Muscle of arm (tissue), 12 donors: ENCODE measurements around the gene PRDM11. TPM values are rescaled to one million over a fixed set of nuclear protein-coding genes. Genes with fewer than 3 reads are reported as not detected.

ENCODE experiments used
- DNase-seq: peaks from one replicate; pipeline ENCODE4 v3.0.0-alpha.2; 2013
- polyA plus RNA-seq, 12 donors: library from polyadenylated mRNA; unstranded; fragments of 120-200 nt; gene quantifications; one replicate each; pipeline ENCODE4 v1.2.1, GENCODE V29; 2013; ENCODE audit not compliant: insufficient read length in 12 of 12

Gene PRDM11
- polyA plus RNA-seq, 12 donors: 15.7 to 35.3 (median 22.1) TPM; not detected in 1

GRCh38 chr11:45141171-45141570 is 5.3 kb upstream of the PRDM11 start:
- DNase-seq: no peak

DNA sequence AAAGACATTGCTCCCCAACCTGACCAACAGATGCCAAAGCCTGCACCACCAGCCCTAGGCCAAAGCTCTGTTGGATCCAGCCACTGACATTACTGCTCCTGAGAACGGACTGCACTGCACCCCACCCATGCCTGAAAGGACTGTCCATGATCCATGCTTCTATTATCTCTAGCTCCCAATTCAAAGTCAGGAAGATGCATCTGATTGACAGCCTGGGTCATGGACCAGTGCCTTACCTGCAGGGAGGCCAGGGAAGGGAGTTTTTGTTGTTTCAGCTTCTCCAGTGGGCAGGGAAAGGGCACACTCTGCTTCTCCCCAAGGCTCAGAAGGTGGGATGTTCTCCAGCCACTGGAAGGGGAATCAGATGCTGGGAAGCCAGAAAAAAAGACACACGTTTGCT is 4.8 kb upstream of the PRDM11 start:
- no peak for DNase-seq

DNA sequence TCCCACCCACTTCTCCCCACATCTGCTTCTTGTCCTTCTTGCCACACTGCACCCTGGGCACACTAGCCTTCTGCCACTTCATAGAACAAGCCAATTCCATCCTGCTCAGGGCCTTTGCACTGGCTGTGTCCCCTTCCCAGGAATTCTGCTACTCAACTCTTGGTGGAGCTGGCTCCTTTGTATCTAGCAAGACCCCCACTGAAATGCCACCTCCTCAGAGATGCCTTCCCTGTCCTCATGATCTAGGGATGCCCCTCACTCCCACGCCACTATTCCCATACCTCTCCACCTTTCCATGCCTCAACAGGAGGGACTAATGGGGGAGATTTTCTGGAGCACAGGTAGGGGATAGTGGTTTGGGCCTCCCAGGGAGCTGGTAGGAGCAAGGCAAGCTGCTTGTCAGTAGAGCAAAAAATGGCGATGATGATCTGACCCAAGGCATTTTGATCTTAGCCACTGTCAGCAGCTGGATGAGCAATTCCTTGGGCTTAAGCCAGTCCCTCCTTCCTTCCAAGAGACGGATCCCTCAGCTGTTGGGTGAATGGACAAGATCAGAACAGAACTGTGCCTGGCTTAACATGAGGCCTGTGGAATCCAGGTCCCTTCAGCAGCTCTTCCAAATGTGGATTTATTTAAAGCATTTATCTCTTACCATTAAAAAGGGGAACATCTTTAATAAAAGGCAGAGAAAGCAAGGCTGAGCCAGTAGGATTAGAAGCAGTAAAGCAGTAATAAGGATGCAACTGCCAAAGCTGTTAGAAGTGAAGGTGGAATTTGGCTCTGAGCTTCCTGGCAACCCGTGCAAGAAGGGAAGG is 4.0 kb upstream of the PRDM11 start:
- DNase-seq: peak; percentile 58

DNA sequence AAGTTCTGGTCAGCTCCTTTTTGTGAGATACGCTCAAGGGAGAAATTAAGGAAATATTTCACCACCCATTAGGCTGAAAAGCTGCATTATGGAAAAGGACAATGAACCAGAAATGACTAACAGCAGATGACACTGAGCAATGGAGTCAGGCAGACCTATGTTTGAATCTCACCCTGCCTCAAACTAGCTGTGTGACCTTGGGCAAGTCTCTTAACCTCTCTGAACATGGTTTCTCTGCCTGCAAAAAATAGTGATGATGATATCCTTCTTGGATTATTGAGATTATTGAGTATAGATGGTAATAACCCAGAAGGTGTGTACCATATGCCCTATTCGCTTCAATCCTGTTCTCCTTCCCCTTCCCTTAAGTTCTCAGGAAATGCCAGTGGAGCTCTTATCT is 2.9 kb upstream of the PRDM11 start:
- no peak for DNase-seq

GRCh38 chr11:45144126-45145082 is 2.0 kb upstream of the PRDM11 start:
- DNase-seq: no peak

- no peak for DNase-seq
Observed at GRCh38 chr11:45145083-45145378, 1.4 kb upstream of the PRDM11 start.

DNA sequence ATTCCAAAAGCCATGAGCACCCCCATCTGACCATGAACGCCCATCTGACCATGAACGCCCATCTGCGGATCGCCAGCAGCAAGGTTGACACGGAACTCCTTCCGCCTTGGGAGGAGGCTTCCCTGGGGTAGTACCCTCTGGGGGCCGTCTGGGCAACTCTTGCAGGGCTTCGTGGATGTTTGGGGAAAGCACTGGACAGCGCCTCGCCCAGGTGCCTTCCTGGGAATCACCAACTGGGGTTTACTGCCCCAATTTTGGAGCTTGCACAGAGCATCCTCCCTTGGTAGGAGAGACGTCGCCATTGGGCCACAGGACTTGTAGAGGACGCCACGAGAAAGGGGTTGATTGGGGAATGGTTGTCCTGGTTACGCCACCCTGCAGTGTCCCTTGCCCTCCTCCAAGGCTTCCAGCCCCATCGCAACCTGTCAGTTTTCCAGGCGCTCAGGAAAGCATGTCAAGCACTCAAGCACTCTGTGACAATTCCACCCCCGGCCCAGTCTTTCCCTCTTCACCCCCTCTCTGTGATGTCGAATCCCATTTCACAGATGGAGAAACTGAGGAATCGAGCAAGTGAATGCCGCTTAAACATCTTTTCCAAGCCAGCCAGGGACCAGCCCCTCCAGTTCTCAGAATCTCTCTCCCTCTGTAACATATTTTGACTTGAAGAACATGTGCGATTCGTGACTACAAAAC is 914 bp upstream of the PRDM11 start:
- DNase-seq: no peak

- peak; percentile 95 for DNase-seq
Observed at GRCh38 chr11:45147017-45147728, 734 bp downstream of the PRDM11 start.

DNA sequence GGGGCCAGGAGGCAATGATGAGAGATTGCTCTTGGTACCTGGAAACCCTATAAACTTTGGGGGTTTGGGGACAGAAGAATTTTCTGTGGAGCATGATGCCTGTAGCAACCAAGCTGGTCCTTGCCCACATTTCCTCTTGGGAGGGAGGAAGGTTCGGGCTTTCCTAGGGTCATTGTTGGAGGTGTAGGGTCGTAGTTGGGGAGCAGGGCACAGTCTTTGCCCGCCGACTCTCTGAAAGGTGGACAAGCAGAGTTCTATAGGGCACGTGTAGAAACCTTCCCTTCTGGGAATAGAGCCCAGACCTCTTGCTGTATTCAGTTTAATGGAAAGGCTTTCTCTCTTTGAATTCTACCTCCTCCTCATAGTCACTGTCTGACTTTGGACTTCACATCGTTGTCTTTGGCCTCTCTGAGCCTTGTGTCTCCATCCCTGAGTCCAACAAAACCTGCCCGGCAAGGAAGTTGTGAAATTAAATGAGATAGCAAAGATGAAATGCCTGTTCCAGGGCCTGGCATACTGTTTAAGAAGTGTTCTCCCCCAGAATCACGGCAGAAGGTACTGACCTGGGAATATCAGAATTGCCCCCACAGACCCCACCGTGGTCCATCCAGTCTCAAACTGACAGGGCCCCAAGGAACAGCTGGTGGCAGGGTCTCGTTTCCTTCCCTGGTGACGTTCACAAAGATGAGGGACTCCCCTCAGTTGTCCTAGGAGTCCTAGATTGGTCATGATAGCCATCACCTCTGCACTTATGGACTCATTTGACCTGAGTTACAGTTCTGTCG is 1.6 kb downstream of the PRDM11 start:
- no peak for DNase-seq

- no peak for DNase-seq
Observed at GRCh38 chr11:45149483-45150056, 3.1 kb downstream of the PRDM11 start.

DNA sequence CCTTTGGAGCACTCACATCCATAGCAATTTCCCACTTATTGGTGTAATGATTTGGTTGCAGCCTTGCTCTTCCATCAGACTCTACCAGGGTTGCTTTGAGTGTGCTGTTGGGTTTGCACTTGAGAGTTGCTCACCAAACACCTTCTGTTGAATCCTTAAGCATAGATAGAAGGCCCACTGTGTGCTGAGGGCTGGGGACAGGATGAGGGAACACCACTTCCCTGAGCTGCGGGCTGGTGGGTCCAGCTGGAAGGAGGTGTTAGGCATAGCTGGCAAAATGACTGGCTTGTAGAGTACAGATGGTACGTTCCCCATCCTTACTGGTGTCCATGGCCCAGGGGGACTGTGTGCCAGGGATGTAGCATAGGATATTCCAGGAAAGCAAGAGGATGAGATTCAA is 3.9 kb downstream of the PRDM11 start:
- no peak for DNase-seq

- DNase-seq: no peak
Observed at GRCh38 chr11:45150943-45151342, 4.5 kb downstream of the PRDM11 start.

- DNase-seq: no peak
Observed at GRCh38 chr11:45151362-45151982, 5.0 kb downstream of the PRDM11 start.

DNA sequence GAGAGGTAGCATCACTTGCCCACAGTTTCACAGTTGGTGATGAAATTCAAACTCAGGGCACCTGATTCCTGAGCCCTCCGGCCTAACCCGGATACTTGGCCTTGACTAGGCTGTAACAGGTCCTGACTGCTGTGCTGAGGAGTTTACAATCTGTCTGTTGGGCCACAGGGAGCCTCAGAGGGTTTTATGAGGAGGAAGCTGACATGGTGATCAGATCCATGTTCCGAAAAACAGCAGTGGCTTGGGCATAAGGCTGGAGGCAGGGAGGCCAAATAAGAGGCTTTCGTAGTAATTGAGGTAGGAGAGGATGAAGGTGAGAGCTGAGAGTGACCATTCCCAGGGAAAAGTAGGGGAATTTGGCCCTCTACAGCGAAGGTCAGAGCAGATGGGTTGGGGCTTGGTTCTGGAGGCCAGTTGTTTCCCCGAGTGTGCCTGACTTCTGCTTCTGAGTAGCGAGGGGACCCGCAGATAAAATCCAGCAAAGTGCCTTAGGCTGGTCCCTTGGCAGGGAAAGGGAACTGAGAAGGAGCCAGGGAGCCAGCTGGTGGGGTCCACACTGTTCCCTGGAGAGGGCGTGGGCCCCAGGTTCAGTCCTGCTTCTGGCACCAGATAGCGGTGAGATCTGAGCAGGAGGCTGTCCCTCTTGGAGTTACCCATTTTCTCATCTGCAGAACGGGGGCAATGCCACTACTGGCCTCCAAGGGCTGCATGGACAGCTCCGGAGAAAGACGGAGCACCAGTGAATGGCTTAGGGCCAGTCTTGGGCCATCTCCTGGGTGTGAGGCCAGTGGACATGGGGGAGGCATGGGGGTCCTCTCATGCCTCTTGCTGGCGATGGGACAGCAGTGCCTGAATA is 6.5 kb downstream of the PRDM11 start:
- no peak for DNase-seq

GRCh38 chr11:45154276-45154675 is 7.8 kb downstream of the PRDM11 start:
- no peak for DNase-seq

DNA sequence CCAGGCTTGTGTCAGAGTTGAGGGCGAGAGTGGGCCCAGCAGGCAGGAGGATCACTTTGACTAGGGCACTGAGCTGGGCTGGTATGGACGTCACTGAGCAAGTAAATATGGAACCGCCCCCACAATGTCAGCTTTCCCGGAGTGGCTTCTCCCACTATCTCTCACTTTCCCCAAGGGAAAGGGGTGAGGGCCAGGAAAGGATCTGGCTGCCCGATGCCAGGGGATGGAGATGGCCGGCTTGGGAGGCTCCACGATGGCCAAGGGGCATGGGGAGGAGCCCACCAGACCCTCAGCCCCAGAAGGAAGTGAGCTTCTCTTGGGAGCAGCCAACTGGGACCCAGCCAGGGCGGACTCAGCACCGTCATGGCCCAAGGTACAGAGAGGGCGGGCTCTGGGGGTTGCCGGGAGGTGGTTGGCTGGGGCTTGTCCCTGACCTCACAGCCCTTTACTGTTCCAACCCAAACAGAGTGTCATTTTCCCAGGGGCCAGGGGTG is 8.7 kb downstream of the PRDM11 start:
- no peak for DNase-seq

DNA sequence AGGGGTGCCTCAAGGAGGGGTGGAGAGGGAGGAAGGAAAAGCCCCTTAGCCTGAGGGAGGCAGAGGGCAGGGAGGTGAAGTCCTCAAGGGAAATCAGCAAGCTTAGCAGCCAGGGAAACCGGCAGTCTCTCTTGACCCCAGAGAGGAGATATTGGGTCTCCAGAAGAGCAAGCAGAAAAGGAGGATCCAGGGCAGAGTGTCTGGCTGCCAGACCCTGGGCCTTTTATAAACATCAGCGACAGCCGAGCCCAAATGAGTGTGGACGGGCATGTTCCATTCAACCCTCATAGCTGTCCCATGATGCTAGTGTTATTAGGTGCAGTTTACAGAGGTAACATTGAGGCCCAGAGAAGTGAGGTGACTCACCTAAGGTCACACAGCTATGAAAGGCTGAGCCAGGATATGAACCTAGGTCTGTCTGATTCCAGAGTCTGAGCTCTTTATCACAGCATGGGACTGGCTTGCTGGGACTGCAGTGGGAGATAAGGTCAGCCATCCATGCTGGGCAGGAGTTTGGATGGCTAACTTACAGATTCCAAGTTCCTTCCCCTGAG is 9.3 kb downstream of the PRDM11 start:
- DNase-seq: no peak

GRCh38 chr11:45156201-45156600 is 9.8 kb downstream of the PRDM11 start:
- no peak for DNase-seq

DNA sequence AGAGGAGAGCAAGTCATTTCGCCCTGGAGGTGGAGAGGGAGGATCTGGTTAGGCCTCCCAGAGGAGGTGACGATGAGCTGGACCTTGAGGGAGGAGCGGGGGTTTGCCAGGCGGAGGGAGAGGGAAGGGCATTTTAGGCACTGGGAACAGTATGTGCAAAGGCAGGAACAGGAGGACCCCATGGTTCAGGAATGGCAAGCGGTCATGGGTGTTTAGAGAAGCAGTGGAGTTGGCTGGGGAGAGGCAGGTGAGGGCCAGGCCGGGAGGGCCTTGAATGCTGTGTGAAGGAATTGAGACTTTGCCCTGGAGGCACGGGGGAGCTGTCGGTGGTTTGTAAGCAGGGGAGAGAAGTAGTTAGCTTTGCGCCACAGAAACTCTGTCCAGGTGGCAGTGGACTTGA is 10.3 kb downstream of the PRDM11 start:
- DNase-seq: no peak
